GM19193 (cell line): Measurements from ENCODE around the gene EP400.

Experiments
- POLR2A ChIP-seq: IDR thresholded peaks from 4 replicates; pipeline ENCODE4 v1.6.1; 2011; ENCODE audit not compliant: insufficient read depth, insufficient read length; ENCODE audit errors: extremely low read depth

The EP400 gene

DNA sequence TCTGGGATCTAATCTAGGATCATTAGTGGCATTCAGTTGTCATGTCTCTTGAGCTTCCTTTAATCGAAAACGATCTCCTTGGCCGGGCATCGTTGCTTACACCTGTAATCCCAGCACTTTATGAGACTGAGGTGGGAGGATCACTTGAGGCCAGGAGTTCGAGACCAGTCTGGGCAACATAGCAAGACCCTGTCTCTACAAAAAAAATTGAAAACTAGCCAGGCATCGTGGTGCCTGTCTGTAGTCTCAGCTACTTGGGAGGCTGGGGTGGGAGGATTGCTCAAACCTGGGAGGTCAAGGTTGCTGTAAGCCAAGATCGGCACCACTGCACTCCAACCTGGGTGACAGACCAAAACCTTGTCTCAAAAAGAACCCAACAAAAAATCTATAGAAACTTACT is 11.7 kb upstream of the EP400 start:
- TF ChIP-seq POLR2A: no peak

DNA sequence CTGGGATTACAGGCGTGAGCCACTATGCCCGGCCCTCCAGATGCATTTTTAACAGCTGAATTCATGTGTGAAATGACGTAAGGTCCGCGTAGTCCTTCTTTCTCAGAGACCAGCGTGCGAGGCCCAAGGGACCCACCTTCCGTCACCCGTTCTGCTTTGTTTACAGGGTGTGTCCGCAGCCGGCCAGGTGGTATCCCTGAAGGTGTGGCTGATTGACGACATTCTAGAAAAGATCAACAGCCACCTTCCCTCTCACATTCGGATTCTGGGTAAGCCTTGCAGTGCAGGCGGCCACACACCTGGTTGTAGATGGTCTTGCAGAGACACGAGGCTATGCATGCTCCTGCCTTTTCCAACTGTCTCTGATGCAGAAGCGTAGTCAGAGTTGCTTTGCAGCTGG is 10.7 kb upstream of the EP400 start:
- no peak for TF ChIP-seq POLR2A

DNA sequence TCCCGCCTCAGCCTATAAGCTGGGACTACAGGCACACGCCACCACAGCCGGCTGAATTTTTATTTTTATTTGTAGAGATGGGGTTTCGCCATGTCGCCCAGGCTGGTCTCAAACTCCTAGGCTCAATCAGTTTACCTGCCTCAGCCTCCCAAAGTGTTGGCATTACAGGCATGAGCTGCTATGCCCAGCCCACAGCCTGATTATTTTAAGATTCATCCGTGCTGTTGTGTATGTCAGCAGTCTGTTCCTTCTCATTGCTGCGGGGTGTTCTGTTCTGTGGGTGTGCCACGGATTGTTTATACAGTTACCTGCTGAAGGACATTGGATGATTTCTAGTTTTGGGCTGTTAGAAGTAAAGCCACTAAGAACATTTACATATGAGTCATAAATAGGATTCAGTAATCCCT is 9.6 kb upstream of the EP400 start:
- no peak for TF ChIP-seq POLR2A

DNA sequence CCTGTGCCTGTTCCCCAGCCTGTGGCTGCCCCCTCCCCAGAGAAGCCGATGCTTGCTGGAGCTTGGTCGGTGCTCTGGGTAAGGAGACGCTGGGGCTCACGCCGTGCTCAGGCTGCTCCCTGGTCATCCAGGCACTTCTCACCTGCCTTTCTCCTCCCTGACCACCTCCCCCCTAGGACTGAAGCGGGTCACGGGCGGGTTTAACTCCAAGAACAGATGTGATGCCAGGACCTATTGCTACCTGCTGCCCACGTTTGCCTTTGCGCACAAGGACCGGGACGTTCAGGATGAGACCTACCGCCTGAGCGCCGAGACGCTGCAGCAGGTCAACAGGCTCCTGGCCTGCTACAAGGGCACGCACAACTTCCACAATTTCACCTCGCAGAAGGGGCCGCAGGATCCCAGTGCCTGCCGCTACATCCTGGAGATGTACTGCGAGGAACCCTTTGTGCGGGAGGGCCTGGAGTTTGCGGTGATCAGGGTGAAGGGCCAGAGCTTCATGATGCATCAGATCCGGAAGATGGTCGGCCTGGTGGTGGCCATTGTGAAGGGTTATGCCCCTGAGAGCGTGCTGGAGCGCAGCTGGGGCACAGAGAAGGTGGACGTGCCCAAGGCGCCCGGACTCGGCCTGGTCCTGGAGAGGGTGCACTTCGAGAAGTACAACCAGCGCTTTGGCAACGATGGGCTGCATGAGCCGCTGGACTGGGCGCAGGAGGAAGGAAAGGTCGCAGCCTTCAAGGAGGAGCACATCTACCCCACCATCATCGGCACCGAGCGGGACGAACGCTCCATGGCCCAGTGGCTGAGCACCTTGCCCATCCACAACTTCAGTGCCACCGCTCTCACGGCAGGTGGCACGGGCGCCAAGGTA is 8.4 kb upstream of the EP400 start:
- no peak for TF ChIP-seq POLR2A

DNA sequence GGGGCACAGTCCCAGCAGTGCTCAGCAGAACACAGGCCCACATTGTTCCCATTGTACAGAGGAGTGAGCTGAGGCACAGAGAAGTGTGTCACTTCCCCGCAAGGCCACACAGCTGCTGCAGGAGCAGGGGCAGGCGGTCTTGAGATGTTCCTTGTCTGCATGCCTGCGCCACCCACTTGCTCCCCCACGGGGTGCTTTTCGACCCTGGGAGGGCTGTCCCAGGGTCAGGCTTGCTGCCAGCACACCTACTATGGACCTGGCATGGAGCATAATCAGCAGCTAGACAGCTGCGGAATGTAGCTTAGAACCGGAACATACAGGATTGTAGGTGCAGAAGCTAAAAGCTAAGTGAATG is 7.8 kb upstream of the EP400 start:
- no peak for TF ChIP-seq POLR2A

DNA sequence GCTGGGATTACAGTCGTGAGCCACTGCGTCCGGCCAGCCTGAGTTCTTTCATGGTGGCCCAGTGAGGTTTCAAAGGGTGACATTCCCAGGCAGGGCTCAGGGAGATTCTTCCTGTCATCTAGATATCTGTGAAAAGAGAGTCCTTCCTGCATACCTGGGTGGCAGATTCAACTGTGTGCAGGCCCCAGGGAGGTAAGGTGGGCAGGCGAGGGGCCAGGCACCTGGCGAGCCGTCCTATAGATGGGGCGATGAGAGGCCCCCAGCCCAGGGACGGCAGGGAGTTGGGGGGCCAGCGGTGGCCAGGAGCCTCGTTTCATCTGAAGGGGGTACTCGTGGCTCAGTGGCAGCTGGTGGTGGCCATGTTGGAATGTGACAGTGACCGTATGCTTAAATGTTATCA is 7.1 kb upstream of the EP400 start:
- TF ChIP-seq POLR2A: no peak

DNA sequence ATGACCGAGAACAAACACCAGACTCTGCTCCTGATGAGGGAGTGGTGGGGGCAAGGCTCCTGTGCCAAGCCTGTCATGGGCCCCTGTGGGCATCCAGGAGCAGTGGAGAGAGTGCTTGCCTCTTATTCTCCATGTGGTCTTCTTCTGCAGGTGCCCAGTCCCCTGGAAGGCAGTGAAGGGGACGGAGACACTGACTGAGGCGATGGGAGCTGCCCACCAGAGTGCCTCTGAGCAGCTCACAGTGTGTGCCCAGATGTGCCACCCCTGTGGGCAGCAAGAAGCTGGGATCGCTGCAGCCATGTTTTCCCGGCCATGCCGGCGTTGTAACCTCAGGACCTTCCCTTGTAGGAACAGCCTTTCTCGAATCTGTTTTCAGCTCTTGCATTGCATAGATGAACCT is 6.4 kb upstream of the EP400 start:
- no peak for TF ChIP-seq POLR2A

DNA sequence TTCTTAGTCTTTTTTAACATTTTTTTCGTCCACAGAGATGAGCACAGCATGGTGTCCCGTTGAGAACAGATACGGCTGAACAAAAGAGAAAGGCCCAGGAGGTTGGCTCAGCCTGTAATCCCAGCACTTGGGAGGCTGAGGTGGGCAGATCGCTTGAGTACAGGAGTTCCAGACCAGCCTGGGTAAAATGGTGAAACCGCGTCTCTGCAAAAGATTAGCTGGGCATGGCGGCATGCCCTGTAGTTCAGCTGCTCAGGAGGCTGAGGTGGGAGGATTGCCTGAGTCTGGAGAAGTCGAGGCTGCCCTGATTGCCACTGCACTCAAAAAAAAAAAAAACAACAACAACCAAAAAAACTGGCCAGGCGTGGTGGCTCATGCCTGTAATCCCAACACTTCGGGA is 5.9 kb upstream of the EP400 start:
- no peak for TF ChIP-seq POLR2A

DNA sequence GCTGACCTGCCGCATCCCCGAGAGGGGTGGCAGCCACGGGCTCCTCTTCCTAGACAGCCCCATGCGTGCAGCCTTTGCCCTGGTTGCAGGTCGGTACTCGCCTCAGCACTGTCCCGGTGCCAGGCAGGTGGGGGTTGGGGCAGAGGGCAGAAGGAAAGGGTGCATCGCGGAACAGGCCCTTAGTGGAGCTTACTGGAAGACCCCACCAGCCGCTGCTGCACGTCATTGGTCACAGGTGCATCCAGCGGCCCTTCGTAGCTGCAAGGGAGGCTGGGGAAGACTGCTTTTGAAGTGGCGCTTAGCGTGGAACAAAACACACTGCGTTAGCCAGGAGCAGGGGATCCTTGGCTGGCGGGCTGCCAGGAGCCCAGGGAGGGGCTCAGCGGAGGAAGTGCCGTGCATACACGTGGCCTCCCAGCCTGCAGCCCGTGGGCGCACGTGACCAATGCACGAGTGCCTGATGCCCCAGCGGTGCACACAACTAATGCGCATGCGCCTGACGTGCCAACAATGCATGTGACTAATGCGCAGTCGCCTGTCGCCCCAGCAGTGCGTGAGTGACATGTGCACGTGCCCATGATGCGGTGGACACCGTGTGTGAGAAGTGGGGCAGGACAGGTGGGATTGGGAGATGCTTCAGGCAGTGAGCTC is 5.0 kb upstream of the EP400 start:
- no peak for TF ChIP-seq POLR2A

DNA sequence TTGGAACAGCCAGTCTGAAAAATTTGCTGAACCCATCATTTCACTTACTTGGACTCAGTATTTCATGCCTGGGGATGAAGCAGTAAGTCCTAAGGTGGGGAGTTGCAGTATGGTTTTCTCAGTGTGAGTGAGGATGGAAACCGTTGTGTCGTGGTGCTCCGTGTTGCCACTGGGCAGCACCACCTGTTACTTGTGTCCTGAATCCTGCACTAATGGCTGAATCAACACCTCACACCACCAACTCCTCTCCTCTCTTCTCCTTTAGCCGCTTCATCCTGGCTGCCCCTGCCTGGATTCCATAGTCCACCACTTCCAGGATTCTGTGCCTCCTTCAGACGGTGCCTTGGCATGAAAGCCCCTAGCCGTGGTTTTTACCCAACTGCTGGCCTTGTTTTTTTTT is 3.0 kb upstream of the EP400 start:
- no peak for TF ChIP-seq POLR2A

DNA sequence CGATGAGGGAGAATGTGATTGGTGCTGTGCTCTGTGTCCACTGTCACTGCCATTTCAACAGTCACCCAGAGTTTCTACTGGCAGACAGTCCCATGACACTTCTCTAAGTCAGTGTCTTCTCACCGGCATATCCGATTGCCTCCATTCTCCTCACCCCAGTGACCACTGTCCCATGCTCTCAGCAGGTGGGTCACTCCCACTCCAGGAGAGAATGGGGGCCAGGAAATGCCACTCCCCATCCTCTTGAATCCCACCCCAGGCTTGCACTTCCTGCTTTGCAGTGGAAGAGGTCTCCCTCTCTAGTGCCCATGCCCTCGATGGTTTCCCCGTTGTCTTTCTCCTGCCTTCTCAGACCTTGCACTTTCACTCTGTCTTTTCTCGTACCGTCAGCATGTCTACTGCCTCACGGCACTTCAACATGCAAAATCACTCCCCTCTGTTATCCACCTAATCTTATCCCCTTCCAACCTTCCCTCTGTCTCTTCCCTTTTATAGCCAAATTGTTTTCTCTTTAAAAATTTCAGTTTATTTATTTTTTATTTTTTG is 2.2 kb upstream of the EP400 start:
- TF ChIP-seq POLR2A: no peak

DNA sequence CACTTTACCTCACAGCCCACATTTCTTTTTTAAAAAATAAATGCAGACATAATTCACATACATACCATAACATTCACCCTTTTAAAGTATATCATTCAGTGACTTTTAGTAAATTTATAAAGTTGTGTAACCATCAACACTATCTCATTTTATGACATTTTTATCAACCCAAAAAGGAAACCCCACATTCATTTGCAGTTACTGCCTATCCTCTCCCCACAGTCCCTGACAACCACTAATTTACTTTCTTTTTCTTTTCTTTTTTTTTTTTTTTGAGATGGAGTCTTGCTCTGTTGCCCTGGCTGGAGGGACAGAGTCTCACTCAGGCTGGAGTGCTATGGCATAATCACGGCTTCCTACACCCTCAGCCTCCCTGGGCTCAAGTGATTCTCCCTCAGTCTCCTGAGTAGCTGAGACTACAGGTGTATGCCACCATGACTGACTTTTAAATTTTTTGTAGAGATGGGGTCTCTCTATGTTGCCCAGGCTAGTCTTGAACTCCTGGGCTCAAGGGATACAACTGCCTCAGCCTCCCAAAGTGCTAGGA is 1.5 kb upstream of the EP400 start:
- no peak for TF ChIP-seq POLR2A

DNA sequence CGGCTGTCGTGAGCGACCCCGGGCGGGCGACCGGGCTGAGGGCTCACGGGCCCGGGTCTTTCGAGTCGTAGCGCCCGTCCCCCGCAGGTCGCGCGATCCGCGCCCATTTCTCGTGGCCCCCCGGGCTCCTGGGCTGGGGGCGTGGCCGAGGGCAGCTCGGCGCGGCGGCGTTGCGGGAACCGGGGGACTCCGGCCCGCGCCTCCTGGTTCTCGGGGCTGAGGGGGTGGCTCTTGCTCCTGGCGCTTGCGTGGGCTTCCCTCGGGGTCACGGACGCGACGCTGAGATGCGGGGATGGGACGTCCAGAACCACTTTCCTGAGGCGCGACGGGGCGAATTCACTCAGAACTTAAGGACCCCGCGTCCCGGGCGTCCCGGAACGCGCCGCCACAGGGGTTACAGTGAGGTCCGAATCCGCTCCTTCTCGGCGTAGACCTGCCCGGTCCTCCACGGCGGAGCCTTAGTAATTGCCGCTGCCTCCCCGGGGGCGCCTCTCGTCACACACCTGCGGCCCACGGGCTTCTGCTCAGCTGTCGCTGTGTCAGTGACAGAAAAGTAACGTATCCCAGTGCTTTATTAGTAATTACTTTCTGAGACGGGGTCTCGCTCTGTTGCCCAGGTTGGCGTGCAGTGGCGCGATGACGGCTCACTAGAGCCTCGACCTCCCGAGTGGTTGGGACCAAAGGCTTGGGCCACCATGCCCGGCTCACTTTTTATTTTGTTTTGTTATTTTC is 606 bp downstream of the EP400 start:
- TF ChIP-seq POLR2A: no peak

DNA sequence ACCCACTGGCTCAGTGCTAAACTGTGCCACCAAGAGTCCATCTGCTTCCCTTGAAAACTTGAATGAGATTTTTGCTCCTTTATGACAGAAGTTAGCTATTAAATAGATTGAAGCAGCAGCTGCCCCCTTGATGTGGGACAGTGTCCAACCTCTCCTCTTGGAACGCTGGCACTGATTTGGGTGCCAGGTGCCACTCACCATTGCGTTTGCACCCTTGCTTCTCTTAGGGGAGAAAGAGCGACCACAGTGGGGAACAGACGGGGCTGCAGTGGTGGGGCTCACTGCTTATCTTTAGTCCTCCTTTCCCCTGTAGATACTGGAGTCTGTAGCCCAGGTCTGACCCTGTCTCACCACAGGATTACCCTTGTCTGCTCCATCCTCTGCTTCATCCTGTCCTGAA is 9.4 kb downstream of the EP400 start:
- TF ChIP-seq POLR2A: no peak
